Gastrocnemius medialis (tissue), 4 donors: ENCODE measurements around the gene ARMC7.

Source experiments
- POLR2A ChIP-seq, 2 donors: fragments of 450-650 bp; IDR thresholded peaks; one replicate each; pipeline ENCODE4 v1.6.1; 2017; ENCODE audit warnings: antibody characterized with exemption in 2 of 2, mild to moderate bottlenecking in 2 of 2, moderate library complexity in 2 of 2
- TF ChIP-seq, protein P1 (sequence below), 5 experiments: fragments of 450-650 bp in 3 of 5; fragments of 200-600 bp in 2 of 5; sonication (generic) in 2 of 5; IDR thresholded peaks in 4 of 5; conservative IDR thresholded peaks in 1 of 5; 1 replicate in 4 of 5; 2 replicates in 1 of 5; pipeline ENCODE4 v1.5.1; 2016 to 2019; ENCODE audit warnings: antibody characterized with exemption in 5 of 5, mild to moderate bottlenecking in 3 of 5, moderate library complexity in 3 of 5

- TF ChIP-seq POLR2A (IDR thresholded peaks at IDR 0.05), result no peak
- TF ChIP-seq, protein P1, sequence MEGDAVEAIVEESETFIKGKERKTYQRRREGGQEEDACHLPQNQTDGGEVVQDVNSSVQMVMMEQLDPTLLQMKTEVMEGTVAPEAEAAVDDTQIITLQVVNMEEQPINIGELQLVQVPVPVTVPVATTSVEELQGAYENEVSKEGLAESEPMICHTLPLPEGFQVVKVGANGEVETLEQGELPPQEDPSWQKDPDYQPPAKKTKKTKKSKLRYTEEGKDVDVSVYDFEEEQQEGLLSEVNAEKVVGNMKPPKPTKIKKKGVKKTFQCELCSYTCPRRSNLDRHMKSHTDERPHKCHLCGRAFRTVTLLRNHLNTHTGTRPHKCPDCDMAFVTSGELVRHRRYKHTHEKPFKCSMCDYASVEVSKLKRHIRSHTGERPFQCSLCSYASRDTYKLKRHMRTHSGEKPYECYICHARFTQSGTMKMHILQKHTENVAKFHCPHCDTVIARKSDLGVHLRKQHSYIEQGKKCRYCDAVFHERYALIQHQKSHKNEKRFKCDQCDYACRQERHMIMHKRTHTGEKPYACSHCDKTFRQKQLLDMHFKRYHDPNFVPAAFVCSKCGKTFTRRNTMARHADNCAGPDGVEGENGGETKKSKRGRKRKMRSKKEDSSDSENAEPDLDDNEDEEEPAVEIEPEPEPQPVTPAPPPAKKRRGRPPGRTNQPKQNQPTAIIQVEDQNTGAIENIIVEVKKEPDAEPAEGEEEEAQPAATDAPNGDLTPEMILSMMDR (IDR thresholded peaks at IDR 0.05 in 4 of 5, conservative IDR thresholded peaks at IDR 0.05 in 1 of 5), result no peak
Observed at GRCh38 chr17:75176625-75177024, 66.9 kb downstream of the ARMC7 start.
